Inferior parietal cortex (tissue), 1 donor: Measurements from ENCODE around the gene PRKACB.
"Not testable (repeated sequence)": the region's sequence is repeated elsewhere in the genome, so short reads cannot be mapped to it uniquely, and the experiment has no call there.

ENCODE experiments used
- DNase-seq: peaks from one replicate; pipeline ENCODE4 v3.0.0-alpha.2; 2016; ENCODE audit errors: extremely low spot score

The PRKACB gene

DNA sequence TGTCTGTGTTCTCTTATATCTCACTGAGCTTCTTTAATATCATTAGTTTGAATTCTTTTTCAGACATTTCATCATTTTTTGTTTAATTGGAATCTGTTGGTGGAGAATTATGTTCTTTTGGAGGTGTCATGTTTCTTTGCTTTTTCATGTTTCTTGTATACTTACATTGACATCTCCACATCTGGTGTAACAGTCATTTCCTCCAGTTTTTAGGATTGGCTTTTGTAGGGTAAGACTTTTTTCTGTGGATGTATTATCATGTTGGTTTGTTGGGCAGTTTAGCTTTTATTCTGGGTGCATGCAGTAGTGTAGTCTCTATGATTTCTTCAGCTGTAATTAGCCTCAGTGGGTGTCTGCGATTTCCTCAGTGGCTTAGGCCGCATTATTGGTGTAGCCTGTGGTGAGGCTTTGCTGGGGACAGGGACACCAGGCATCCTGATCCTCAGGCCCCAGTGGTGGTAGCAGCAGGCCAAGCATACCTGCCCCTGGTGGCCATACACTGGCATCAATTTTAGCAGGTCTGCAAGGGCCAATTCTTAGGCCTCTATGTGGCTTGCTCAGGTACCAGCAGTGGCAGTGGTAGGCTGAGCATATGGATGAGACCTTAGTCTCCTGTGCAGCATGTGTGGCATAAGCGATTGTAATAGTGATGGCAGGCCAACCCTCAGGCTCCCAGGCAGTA, 79.8 kb downstream of the PRKACB start:
- no peak for DNase-seq

DNA sequence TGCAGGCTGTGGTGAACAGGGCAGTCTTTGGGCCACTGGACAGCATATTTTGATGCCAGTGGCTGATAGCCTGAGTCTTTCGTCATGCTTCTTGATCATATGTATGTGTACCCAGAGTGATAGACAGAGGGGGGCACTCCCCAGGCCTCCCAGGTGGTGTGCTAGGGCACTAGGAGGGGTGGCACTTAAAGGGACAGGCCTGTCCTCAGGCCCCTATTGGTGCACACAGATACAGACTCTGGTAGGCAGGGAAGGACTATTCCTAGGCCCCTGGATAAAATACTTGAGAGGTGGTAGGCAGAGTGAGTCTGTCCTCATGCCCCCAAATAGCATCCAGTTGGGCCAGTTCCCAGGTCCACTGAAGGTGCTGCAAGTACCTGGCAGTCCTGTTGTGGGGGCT, 80.8 kb downstream of the PRKACB start:
- DNase-seq: no peak

DNA sequence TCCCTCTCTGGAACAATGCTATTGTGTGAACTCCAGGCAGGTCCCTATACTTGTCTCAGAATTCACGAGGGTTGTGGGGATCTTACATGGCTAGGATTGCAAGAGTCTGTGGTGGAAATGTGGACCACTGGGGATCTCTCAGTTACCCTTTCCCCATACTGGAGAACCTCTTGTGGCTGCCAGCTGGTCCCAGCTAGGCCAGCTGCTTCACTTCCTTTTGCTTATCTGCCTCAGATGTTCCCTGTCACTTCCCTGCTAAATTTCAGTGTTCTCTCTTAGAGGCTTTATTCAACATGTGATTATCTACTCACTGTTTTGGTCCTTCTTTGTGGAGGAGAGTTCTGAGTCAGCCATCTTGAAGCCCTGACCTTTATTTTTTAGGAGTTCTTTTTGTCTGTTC, 81.6 kb downstream of the PRKACB start:
- DNase-seq: no peak

DNA sequence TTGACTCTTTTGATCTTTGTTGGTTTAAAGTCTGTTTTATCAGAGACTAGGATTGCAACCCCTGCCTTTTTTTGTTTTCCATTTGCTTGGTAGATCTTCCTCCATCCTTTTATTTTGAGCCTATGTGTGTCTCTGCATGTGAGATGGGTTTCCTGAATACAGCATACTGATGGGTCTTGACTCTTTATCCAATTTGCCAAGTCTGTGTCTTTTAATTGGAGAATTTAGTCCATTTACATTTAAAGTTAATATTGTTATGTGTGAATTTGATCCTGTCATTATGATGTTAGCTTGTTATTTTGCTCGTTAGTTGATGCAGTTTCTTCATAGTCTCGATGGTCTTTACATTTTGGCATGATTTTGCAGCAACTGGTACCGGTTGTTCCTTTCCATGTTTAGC, 88.6 kb downstream of the PRKACB start:
- not testable (repeated sequence) for DNase-seq

DNA sequence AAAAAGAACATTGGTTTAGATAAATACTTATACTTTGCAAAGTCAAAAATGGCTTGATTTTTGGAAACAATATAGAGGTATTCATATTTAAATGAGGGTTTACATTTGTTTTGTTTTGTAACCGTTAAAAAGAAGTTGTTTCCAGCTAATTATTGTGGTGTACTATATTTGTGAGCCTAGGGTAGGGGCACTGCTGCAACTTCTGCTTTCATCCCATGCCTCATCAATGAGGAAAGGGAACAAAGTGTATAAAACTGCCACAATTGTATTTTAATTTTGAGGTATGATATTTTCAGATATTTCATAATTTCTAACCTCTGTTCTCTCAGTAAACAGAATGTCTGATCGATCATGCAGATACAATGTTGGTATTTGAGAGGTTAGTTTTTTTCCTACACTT, 92.2 kb downstream of the PRKACB start:
- DNase-seq: no peak

DNA sequence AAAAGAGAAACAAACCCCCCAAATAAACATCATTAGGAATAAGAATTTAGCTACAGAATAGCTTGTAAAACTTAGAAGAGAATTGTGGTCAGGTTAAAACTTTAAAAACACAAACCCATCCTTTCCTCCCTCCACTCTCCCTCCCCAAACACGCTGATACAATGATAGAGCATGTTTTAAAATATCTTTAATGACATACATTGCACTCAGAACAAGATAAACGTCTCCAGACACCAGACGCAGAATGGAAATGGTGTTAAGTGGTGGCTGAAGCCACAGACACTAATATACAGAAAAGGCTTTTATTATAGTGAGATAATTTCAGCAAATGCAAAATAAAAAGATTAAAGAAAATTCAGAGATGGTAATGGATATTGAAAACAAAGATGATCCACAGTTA, 98.6 kb downstream of the PRKACB start:
- DNase-seq: no peak

DNA sequence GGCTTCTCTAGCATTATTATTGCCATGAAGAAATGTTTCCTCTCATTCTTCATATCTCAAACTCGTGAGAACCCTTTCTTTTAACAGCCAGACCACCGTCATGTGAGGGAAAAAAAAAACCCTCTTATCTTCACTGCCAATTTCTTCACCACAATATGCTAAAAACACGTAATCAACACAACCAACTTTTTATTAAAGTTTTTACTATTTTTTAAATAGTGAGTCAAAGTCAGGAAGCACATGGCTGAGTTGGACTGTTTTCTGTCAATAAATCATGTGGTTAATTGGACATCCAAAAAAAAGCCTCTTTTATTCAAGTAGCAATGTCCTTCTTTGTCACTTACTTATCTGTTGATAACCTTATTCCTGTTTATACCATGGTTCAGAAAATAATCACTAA, 101.5 kb downstream of the PRKACB start:
- no peak for DNase-seq

DNA sequence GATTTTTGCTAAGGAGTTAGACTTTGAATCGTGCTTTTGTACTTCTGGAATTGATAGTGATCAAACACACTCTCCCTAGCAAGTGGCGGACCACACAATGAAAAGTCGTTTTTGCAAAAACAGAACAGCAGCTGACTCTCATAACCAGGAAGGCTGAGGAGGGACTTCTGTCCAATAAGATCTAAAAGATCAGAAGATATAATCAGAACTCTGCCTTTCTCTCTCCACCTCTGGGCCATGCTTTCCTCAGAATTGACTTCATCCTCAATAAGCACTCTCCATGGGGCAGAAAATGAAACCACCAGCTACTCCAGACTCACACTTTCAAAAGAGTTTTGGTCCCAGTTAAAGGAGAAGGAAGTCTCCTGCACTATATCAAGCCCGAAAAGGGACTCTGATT, 102.1 kb downstream of the PRKACB start:
- DNase-seq: peak; percentile 12

DNA sequence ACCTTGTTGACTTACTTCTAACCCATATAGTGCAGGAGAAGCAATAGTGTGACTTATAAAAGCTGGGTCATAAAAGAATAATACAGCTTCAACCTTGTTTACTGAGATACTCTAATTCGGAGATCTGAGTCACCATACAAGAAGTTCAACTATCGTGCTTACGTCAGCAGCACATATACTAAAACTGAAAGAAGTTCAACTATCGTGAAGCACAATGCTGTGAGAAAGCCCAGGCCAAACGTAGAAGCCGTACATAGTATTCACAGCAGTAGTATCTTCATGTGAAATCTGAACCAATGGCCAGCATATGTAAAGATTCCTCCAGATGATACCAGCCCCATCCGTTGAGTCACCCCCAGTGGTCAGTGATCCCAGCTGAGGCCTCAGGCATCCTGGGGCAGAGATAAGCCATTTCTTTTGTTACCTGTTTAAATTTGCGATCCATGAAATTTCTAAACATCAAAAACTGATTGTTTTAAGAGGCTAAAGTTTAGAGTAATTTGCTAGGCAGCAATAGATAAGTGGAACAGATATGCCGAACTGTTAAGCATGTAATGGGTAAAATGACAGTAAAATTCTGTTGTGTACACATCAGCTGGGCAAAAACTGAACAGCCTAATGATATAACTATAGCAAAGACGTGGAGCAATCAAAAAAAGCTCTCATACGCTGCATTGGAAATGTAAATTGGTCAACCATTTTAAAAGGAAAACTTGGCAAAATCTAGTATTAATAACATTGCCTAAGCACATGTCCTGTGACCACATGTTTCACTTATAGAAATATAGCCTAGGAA, 103.6 kb downstream of the PRKACB start:
- no peak for DNase-seq

DNA sequence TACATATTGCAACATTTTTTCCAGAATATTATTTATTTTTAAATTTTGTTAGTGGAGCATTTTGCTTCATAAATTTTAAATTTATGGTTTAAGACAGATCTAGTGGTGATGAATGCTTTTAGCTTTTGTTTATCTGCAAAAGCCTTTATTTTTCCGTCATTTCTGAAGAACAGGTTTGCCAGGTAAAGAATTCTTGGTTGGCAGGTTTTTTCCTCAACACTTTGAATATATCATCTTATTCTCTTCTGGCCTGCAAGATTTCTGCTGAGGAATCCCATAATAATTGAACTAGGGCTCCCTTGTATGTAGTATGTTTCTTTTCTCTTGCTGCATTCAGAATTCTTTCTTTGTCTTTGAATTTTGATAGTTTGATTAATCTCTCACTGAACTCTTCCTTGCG, 106.6 kb downstream of the PRKACB start:
- no peak for DNase-seq

DNA sequence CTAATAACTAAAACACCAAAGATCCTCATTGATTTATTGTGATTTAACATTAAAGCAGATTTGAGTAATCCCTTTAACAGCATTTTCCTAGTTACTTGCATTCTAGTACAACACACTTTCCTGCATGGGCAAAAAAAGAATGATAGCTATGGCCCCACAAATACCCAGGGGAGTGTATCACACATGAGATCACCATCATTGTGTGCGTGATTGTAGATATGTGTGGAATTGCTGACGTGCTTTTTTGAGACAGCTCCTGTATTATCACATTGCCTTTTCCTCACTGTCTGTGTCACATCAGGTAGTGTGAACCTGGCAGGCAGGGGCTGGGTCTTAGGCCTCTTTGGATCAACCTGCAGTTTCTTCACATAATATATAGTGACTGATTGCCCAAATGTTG, 109.0 kb downstream of the PRKACB start:
- DNase-seq: no peak

DNA sequence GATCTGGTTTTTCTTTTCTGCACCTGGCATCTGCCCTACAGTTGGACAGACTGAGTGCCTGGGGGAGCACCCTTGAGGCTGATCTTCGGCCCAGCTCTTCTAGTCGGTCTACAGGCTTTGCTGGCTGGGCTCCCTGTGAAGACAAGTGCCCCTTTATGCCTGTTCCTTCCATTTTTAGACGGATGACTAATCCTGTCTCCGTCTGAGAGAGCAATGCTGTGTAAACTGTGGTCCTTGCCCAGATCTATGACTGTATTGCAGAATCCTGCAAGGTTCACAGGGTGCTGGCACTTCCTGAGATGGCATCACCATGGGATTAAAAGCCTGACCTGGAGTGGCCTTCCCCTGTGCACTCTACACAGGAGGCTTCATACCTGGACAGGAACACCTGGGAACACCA, 109.8 kb downstream of the PRKACB start:
- DNase-seq: peak; percentile 81

DNA sequence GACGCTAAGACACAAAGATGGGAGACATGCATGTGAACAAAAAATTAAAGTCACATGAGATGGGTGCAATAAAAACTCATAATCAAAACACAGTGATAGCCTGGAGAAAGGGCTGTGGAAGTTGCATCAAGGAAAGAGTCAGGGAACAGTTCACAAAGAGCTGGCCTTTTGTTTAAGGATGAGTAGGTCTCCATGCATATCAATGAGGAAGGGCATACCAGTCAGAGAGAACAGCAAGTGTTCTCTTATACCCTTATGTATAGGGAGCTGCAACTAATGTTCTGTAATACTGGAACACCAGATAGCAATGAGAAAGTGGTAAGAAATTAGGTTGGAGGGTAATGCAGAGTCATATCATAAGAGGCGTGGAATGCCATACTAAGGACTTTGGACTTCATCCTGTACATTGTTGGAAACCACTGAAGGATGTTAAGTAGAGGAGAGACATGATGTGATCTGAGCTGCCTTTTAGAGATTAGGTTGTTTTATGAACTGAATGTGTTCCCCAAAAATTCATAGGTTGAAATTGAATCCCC, 110.7 kb downstream of the PRKACB start:
- no peak for DNase-seq

DNA sequence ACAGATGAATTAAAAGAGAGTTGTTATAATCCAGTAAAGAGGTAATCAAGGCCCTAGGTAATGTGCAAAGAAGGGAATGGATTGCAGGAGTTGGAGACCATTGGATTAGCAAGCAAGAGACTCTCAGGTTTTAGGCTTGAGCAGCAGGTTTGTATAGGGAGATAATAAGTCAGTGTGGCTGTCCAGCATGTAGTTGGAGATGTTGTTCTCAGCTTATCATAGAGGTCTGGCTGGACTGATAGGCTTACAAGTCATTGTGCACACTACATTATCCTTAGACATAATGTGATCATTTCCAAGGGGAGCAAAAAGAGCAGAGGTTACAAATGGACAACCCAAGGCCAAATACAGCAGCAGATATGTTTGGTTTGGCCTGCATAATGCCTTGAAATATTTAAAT, 111.5 kb downstream of the PRKACB start:
- no peak for DNase-seq

DNA sequence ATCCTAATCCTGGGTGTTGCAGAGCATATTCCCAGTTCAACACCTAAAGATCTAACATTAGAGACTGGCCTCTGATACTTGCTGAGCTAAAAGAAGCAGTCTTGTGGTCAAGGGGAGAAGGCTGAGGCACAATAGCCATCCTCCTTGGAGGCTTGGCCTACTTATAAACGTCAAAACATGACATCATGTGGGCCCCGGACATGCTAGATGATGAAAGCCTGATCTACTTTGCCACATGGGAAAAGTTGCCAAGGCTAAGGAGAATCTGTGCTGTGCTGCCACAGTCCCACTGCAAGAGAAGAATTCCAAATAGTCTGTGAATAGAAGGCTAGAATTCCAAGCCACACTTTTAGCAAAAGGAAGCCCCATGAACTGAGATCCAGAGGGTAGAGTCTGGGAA, 113.5 kb downstream of the PRKACB start:
- no peak for DNase-seq

DNA sequence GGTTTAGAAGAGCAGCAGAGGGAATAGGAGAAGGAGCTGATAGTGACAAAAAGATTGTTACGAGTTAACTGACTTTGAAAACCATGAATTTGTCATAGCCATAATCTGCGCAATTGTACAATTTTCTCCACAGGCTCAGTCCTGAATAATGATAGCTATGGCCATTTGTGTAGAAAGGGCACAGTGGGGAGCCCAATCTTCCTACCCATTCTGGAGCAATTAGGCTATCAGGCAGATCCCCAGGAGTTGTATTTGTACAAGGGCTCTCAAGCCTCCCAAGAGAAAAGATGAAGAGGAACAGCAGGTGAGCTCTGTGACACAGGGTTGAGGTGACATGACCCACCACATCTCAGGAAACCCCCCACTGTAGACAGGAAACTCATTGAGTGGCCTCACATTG, 115.3 kb downstream of the PRKACB start:
- DNase-seq: no peak

DNA sequence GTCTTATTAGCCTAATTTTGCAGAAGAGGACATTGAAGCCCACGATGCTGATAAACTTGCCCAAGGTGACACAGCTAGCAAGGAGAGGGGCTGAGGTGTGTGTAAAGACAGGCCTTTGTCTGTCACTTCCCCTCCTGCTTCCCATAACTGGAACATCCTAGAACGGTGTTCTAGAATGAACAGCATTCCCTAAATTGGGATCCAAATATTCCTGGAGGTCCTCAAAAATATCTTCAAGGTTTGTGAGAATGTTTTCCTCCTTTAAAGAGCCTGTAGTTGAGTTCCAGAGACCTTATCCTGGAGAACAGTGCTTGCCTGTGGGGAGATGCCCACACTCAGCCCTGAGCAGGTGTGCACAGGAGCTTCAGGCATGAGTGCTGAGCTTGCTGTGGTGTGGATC, 115.9 kb downstream of the PRKACB start:
- DNase-seq: no peak

DNA sequence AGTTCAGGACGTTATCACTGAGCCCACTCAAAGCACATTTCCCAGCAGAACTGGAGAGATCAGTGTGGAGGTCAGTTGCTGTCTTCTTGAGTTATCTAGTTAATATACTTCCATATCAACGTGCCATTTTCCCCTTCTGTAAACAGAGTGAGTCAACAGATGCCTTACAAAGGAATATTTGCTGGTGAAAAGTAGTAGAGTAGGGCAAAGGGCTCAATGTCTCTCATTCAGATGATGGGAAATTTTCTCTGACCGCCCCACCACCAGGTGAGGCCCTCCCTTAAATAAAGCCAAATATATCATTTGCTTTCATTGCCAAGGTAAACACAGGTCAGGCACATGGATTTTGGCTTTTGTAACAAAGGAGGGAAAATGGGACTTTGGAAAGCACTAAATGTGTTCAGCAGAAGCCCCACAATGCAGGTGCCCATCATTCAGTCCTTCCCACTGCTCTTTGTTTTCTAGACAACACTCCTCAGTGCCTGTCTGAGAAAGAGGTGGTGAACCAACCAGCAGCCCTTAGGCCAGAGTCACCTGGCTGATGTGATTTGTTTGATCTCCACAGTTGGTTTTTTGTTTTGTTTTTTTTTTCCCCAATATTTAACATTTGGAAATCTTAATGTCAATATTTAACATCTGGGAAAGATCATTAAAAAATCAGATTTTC, 116.9 kb downstream of the PRKACB start:
- no peak for DNase-seq

DNA sequence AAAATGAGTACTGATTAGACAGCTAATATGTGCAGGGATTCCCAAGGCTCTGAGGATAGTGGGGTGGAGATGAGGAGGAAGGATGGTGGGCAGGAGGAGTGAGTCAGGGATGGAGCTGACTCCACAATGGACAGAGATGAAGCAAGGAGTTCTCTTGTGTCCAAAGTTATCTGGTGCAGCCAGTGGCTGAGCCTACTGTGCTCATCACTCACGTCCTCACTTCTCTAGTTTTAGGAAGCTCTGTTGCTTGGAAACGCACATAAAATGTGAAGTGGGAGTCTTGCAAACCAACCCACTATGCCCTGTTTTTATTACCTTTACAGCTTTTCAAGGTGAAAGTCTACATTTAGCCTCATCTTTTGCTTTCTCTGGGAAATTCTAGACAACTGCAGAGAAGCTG, 120.9 kb downstream of the PRKACB start:
- peak; percentile 46 for DNase-seq

DNA sequence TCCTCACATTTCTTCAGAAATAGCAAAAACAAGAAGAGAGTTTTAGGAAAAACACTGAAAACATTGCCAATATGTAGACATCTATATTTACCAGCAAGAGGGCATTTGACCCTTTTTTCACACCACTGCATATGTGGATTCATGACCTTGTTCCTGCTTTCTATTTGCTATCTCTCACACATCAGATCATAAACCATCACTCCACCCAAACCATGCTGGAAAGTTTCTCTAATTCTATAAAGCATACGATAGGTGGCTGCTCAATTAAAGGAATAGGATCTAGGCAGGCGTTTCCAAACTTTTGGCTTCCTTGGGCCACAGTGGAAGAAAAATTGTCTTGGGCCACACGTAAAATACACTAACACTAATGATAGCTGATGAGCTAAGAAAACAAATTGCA, 121.8 kb downstream of the PRKACB start:
- DNase-seq: no peak

DNA sequence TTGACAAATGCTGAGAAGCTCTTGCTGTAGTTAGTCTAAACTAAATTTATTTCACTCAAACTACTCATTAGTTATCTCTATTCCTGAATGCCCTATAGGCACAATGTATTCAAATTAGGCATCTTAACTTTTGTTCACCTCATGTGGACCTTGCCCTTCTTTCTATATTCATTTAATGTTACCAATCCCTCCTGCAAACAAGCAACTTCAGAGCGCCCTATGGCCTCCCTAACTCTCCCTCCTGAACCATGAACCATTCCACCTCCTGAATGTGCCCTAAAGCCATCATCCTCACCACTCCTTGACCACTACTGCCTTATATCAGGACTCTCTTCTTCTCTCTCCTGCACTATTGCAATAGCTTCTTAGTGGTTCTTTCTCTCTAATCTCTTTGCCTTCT, 122.7 kb downstream of the PRKACB start:
- no peak for DNase-seq

DNA sequence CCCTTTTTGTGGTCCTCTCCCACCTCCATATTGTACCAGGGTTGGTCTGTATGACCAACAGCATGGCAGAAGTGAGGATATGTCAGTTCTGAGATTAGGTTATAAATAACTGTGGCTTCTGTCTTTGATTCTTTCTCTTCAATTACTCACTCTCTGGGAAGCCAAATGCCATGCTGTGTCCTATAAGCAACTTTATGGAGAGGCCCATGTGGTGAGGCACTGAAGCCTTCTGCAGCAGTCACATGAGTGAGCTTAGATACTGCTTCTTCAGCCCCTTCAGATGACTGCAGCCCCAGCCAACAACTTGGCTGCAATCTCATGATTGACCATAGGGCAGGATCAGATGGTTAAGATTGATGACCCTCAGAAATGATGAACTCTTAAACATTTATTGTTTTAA, 123.4 kb downstream of the PRKACB start:
- no peak for DNase-seq

DNA sequence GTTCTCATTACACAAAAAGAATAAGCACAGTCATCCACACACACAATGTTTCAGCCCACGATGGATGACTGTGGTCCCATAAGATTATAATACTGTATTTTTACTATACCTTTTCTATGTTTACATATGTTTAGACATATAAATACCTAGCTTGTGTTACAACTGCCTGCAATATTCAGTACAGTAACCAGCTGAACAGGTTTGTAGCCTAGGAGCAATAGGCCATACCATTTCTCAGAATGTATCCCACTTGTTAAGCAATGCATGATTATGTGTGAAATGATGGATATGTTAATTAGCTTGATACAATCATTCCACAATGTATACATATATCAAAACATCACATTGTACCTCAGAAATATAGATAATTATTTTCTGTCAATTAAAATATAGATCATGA, 124.3 kb downstream of the PRKACB start:
- no peak for DNase-seq
